DOHH2 (cell line): ENCODE results near the gene WDTC1.
"Not testable (repeated sequence)": the region's sequence is repeated elsewhere in the genome, so short reads cannot be mapped to it uniquely, and the experiment has no call there.

Source experiments
- H3F3A ChIP-seq: fragments of 200-600 bp; sonication (generic), shearing (Covaris generic); 2 replicates; pipeline ENCODE4 v1.6.0; 2016; ENCODE audit warnings: antibody characterized with exemption, mild to moderate bottlenecking; ENCODE audit not compliant: control insufficient read depth, insufficient read depth
- H3K27ac ChIP-seq: fragments of 200-600 bp; sonication (generic); 2 replicates; pipeline ENCODE4 v1.5.1; 2014; ENCODE audit warnings: low read depth, mild to moderate bottlenecking, low read length, moderate library complexity
- H3K27me3 ChIP-seq: fragments of 200-600 bp; sonication (generic); 2 replicates; pipeline ENCODE4 v1.6.1; 2014; ENCODE audit warnings: mild to moderate bottlenecking, low read length, mixed read lengths; ENCODE audit not compliant: control insufficient read depth
- H3K36me3 ChIP-seq: fragments of 200-600 bp; sonication (generic); 2 replicates; pipeline ENCODE4 v1.6.1; 2014; ENCODE audit warnings: mild to moderate bottlenecking, low read length, moderate library complexity, mixed read lengths; ENCODE audit not compliant: control insufficient read depth
- H3K4me1 ChIP-seq: fragments of 200-600 bp; sonication (generic); 2 replicates; pipeline ENCODE4 v1.6.1; 2014; ENCODE audit warnings: mild to moderate bottlenecking, low read length, mixed read lengths; ENCODE audit not compliant: control insufficient read depth
- H3K4me2 ChIP-seq: fragments of 200-600 bp; sonication (generic); 2 replicates; pipeline ENCODE4 v1.6.0; 2014; ENCODE audit warnings: mild to moderate bottlenecking, low read length, moderate library complexity
- H3K4me3 ChIP-seq: fragments of 200-600 bp; sonication (generic); 2 replicates; pipeline ENCODE4 v1.5.1; 2014; ENCODE audit warnings: mild to moderate bottlenecking, low read length, mixed read lengths
- H3K79me2 ChIP-seq: fragments of 200-600 bp; sonication (generic); 2 replicates; pipeline ENCODE4 v1.6.1; 2014; ENCODE audit warnings: mild to moderate bottlenecking, low read length, mixed read lengths; ENCODE audit not compliant: control insufficient read depth
- H3K9me2 ChIP-seq: fragments of 200-600 bp; sonication (generic); replicated peaks from 2 replicates; pipeline ENCODE4 v1.6.1; 2014; ENCODE audit warnings: mild to moderate bottlenecking, low read length, mixed read lengths; ENCODE audit not compliant: control insufficient read depth
- H3K9me3 ChIP-seq: fragments of 200-600 bp; sonication (generic); 2 replicates; pipeline ENCODE4 v1.6.1; 2014; ENCODE audit warnings: antibody characterized with exemption, low read length, mixed read lengths; ENCODE audit not compliant: control insufficient read depth, insufficient read depth
- H4K20me1 ChIP-seq: fragments of 200-600 bp; sonication (generic); 2 replicates; pipeline ENCODE4 v1.6.0; 2014; ENCODE audit warnings: low read depth, mild to moderate bottlenecking, antibody characterized with exemption, low read length, moderate library complexity; ENCODE audit not compliant: control insufficient read depth, insufficient read depth
- EZH2phosphoT487 ChIP-seq: fragments of 200-600 bp; sonication (generic); IDR thresholded peaks from 2 replicates; pipeline ENCODE4 v1.6.1; 2017; ENCODE audit warnings: borderline replicate concordance, mild to moderate bottlenecking, antibody characterized with exemption, low read length, moderate library complexity, mixed read lengths
- TF ChIP-seq, protein P1 (sequence below): fragments of 200-600 bp; sonication (generic); IDR thresholded peaks from one replicate; pipeline ENCODE4 v1.5.1; 2014; ENCODE audit warnings: antibody characterized with exemption, mild to moderate bottlenecking, low read depth, low read length; ENCODE audit not compliant: poor library complexity, severe bottlenecking

WDTC1 gene

DNA sequence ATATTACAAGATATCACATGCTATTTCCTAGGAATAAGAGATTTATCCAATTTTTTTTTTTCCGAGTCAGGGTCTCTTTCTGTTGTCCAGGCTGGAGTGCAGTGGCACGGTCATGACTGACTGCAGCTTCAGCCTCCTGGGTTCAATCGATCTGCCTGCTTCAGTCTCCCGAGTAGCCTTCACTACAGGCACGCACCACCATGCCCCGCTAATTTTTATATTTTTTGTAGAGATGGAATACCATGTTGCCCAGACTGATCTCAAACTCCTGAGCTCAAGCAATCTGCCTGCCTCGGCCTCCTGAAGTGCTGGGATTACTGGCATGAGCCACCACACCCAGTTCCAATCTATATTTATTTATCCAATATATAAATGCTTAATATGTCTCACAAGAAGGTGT lies 18.0 kb upstream of the WDTC1 start:
- Histone ChIP-seq H4K20me1 (no peaks in the 10 kb centered on the region), H3K9me2 (no peaks in the 10 kb centered on the region), H3K27ac (no peak overlapping the region), H3K27me3 (peaks cover 7% of the 10 kb centered on the region), H3K9me3 (no peaks in the 10 kb centered on the region), H3K4me2 (no peak overlapping the region), H3F3A (no peaks in the 10 kb centered on the region), H3K4me1 (no peaks in the 10 kb centered on the region), H3K4me3 (no peak overlapping the region), H3K79me2 (no peaks in the 10 kb centered on the region), H3K36me3 (no peaks in the 10 kb centered on the region)
- TF ChIP-seq, protein P1, sequence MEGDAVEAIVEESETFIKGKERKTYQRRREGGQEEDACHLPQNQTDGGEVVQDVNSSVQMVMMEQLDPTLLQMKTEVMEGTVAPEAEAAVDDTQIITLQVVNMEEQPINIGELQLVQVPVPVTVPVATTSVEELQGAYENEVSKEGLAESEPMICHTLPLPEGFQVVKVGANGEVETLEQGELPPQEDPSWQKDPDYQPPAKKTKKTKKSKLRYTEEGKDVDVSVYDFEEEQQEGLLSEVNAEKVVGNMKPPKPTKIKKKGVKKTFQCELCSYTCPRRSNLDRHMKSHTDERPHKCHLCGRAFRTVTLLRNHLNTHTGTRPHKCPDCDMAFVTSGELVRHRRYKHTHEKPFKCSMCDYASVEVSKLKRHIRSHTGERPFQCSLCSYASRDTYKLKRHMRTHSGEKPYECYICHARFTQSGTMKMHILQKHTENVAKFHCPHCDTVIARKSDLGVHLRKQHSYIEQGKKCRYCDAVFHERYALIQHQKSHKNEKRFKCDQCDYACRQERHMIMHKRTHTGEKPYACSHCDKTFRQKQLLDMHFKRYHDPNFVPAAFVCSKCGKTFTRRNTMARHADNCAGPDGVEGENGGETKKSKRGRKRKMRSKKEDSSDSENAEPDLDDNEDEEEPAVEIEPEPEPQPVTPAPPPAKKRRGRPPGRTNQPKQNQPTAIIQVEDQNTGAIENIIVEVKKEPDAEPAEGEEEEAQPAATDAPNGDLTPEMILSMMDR, result no peak
- no peak for TF ChIP-seq EZH2phosphoT487

DNA sequence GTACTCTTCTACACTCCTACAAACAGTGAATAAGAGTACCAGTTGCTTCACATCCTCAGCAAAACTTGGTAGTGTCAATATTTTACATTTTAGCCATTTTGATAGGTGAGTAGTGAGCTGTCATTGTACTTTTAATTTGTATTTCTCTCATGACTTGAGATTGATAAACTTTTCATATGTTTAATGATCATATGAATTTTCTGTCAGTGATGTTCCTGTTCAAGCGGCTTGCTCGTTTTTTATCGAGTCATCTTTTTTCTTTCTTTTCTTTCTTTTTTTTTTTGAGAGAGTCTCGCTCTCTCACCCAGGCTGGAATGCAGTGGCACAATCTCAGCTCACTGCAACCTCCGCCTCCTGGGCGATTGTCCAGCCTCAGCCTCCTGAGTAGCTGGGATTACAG lies 17.0 kb upstream of the WDTC1 start:
- H3K27me3 ChIP-seq, result peaks cover 7% of the 10 kb centered on the region
- H3K4me1 ChIP-seq, result no peaks in the 10 kb centered on the region
- TF ChIP-seq, protein P1, result no peak
- TF ChIP-seq EZH2phosphoT487, result no peak
- no peak overlapping the region for H3K27ac ChIP-seq
- no peak overlapping the region for H3K4me2 ChIP-seq
- H3F3A ChIP-seq, result no peaks in the 10 kb centered on the region
- H3K79me2 ChIP-seq, result no peaks in the 10 kb centered on the region
- no peaks in the 10 kb centered on the region for H4K20me1 ChIP-seq
- no peaks in the 10 kb centered on the region for H3K9me2 ChIP-seq
- no peak overlapping the region for H3K4me3 ChIP-seq
- H3K9me3 ChIP-seq, result no peaks in the 10 kb centered on the region
- no peaks in the 10 kb centered on the region for H3K36me3 ChIP-seq

DNA sequence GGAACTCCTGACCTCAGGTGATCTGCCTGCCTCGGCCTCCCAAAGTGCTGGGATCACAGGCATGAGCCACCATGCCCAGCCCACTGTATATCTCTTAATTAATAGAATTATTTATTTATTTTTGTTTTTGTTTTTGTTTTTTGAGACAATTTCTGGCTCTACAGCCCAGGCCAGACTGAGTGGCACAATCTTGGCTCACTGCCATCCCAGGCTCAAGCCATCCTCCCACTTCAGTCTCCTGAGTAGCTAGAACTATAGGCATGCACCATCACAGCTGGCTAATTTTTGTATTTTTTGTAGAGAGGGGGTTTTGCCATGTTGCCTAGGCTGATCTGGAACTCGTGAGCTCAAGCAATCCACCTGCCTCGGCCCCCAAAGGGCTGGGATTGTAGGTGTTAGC lies 15.7 kb upstream of the WDTC1 start:
- Histone ChIP-seq H3K9me3 (no peaks in the 10 kb centered on the region), H3K36me3 (no peaks in the 10 kb centered on the region), H3F3A (no peaks in the 10 kb centered on the region), H4K20me1 (no peaks in the 10 kb centered on the region), H3K79me2 (no peaks in the 10 kb centered on the region), H3K27me3 (peaks cover 7% of the 10 kb centered on the region), H3K27ac (no peak overlapping the region), H3K4me3 (no peak overlapping the region), H3K4me2 (no peak overlapping the region), H3K9me2 (no peaks in the 10 kb centered on the region), H3K4me1 (no peaks in the 10 kb centered on the region)
- TF ChIP-seq, protein P1, result no peak
- TF ChIP-seq EZH2phosphoT487, result no peak

DNA sequence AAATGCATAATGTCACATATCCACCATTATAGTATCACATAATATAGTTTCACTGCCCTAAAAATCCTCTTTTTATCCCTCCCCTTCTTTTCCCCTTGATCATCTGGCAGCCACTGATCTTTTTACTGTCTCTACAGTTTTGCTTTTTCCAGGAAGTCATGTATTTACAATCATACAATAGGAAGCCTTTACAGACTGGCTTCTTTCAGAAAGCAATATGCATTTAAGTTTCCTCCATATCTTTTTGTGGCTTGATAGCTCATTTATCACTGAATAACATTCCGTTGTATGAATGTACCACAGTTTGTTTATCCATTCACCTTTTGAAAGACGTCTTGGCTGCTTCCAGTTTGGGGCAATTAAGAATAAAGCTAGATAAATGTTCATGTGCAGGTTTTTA lies 14.3 kb upstream of the WDTC1 start:
- H3K36me3 ChIP-seq, result no peaks in the 10 kb centered on the region
- no peaks in the 10 kb centered on the region for H3K4me1 ChIP-seq
- no peak for TF ChIP-seq EZH2phosphoT487
- TF ChIP-seq, protein P1, result no peak
- H3F3A ChIP-seq, result no peaks in the 10 kb centered on the region
- no peak overlapping the region for H3K27ac ChIP-seq
- H3K9me3 ChIP-seq, result no peaks in the 10 kb centered on the region
- no peaks in the 10 kb centered on the region for H3K9me2 ChIP-seq
- peaks cover 7% of the 10 kb centered on the region for H3K27me3 ChIP-seq
- H3K79me2 ChIP-seq, result no peaks in the 10 kb centered on the region
- no peaks in the 10 kb centered on the region for H4K20me1 ChIP-seq
- no peak overlapping the region for H3K4me2 ChIP-seq
- no peak overlapping the region for H3K4me3 ChIP-seq

DNA sequence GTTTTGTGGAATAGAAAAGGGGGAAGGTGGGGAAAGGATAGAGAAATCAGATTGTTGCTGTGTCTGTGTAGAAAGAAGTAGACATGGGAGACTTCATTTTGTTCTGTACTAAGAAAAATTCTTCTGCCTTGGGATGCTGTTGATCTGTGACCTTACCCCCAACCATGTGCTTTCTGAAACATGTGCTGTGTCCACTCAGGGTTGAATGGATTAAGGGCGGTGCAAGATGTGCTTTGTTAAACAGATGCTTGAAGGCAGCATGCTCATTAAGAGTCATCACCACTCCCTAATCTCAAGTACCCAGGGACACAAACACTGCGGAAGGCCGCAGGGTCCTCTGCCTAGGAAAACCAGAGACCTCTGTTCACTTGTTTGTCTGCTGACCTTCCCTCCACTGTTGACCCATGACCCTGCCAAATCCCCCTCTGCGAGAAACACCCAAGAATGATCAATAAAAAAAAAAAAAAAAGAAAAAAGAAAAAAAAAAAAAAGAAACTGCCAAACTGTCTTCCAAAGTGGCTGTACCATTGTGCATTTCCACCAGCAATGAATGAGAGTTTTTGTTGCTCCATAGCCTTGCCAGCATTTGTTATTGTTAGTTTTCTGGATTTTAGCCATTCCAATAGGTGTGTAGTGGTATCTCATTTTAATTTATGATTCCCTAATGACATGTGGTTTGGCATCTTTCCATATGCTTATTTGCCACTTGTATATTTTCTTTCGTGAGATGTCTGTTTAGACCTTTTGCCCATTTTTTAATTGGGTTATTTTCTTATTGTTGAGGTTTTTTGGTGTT lies 13.5 kb upstream of the WDTC1 start:
- not testable (repeated sequence) for H3K27ac ChIP-seq, H3K4me2 ChIP-seq, H3K4me3 ChIP-seq, H3K4me1 ChIP-seq, H3K9me3 ChIP-seq, H3F3A ChIP-seq, H4K20me1 ChIP-seq, H3K27me3 ChIP-seq, H3K36me3 ChIP-seq, H3K79me2 ChIP-seq, H3K9me2 ChIP-seq
